K562 (cell line): ENCODE measurements around the gene TBL2. TPM values are rescaled to one million over a fixed set of nuclear protein-coding genes. Genes with fewer than 3 reads are reported as not detected.

Experiments
- BHLHE40 ChIP-seq: IDR thresholded peaks from 2 replicates; pipeline ENCODE4 v1.6.1; 2011; ENCODE audit warnings: low read length, improper control_type of control experiment
- CHD7 ChIP-seq: fragments of 200-600 bp; sonication (generic); IDR thresholded peaks from one replicate; pipeline ENCODE4 v1.6.1; 2012; ENCODE audit warnings: mild to moderate bottlenecking, low read depth, low read length, inconsistent platforms
- E2F5 ChIP-seq: sonication (generic); formaldehyde crosslinking; IDR thresholded peaks from 2 replicates; pipeline ENCODE4 v1.8.0; 2022; ENCODE audit warnings: mild to moderate bottlenecking, missing genetic modification reagents
- MLLT1 ChIP-seq, 2 experiments: fragments of 450-650 bp; IDR thresholded peaks; 2 replicates each; pipeline ENCODE4 v1.6.1; 2016
- PHB2 ChIP-seq: fragments of 450-650 bp; IDR thresholded peaks from 2 replicates; pipeline ENCODE4 v1.6.1; 2017; ENCODE audit warnings: low read depth
- PTRF ChIP-seq: fragments of 450-650 bp; IDR thresholded peaks from 2 replicates; pipeline ENCODE4 v1.6.1; 2016; ENCODE audit warnings: mild to moderate bottlenecking, missing genetic modification characterization, missing compliant biosample characterization
- YY1 ChIP-seq, 3 experiments: IDR thresholded peaks; 2 replicates each; pipeline ENCODE4 v1.6.1; 2011; ENCODE audit warnings: low read length in 2 of 3, mild to moderate bottlenecking in 2 of 3, moderate library complexity in 2 of 3, borderline replicate concordance in 1 of 3, control low read depth in 1 of 3, low read depth in 1 of 3; ENCODE audit not compliant: insufficient read depth in 3 of 3, insufficient replicate concordance in 2 of 3, control insufficient read depth in 1 of 3, insufficient read length in 1 of 3; ENCODE audit errors: extremely low read depth in 1 of 3
- ZKSCAN8 ChIP-seq: fragments of 200-800 bp; sonication (Bioruptor generic); IDR thresholded peaks from 2 replicates; pipeline ENCODE4 v1.6.1; 2016; ENCODE audit warnings: missing genetic modification characterization, missing compliant biosample characterization
- polyA plus RNA-seq, 8 experiments: library from polyadenylated mRNA; depleted of rRNA in 4 of 8; stranded (reverse) in 5 of 8; unstranded in 3 of 8; fragments of >200 nt; fragmentation: Nextera tagmentation in 2 of 8; fragmentation: Illumina TruSeq in 1 of 8; extraction: Ambion mirVana in 2 of 8; extraction: Trizol in 1 of 8; gene quantifications; 2 replicates each; pipeline versions ENCODE4 v1.2.1 to v1.2.3, GENCODE V29; 2011 to 2014; ENCODE audit warnings: inconsistent platforms in 1 of 8, missing spikeins in 1 of 8
- total RNA-seq, 7 experiments: library from RNA; depleted of rRNA in 6 of 7; stranded (reverse); fragments of >200 nt in 6 of 7; fragmentation: Illumina TruSeq in 2 of 7; extraction: Trizol in 2 of 7; gene quantifications; 2 replicates each; pipeline versions ENCODE4 v1.2.1 to v1.2.3, GENCODE V29; 2011 to 2021; ENCODE audit warnings: low replicate concordance in 1 of 7

Gene TBL2
- total and polyA plus RNA-seq, 9 of the 15 experiments (the other 6 are each of a cell fraction or from before 2014, with no cell fraction given): 2.5 to 123 (median 49.2) TPM

GRCh38 chr7:73520673-73521635, 57.4 kb downstream of the TBL2 start (continued):
- no peak for TF ChIP-seq CHD7
- TF ChIP-seq PHB2: no peak
- TF ChIP-seq MLLT1 (IDR thresholded peaks at IDR 0.05): no peak; a peak in 1 of 4 replicates
- no peak for TF ChIP-seq ZKSCAN8
- TF ChIP-seq YY1 (IDR thresholded peaks at IDR 0.05; ENCODE audit: borderline replicate concordance in 1 of 3, control insufficient read depth in 1 of 3, extremely low read depth in 1 of 3, insufficient read depth in 3 of 3, insufficient read length in 1 of 3, insufficient replicate concordance in 2 of 3, low read depth in 1 of 3, low read length in 2 of 3): no peak
- no peak for TF ChIP-seq BHLHE40
- no peak for TF ChIP-seq PTRF (tag)
- TF ChIP-seq E2F5 (CRISPR knock-in tag): no peak
